ENCODE measurements around the gene RNF215.

RNF215 gene

DNA sequence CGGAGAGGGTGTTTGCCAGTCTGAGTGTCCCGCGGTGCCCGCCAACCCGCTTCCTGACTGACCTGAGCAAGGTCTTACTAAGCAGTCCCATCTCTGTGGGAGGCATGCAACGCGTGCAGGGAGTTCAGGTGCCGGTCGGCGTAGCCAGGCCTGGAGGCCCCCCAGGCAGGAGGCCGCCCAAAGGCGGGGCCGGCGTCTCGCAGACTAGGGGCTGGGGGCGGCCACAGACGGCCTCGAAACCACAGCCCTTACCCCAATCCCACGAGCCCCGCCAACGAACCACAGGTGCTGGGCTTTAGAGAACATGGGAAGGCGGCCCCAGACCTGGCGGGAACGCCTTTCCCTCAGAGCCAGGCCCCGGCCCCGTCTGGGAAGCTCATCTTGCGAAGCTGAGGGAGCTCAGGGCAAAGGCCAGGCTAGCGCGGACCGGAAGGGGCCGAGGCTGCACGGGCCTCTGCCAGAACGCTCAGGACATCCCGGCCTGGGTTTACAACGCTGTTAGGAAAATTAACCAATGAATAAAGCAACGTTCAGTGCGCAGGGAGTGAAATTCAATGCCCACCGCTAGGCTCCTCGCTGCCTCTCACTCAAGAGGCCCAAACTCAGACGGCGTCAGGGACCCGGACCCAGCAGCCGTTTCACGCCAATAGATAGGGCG, 36.2 kb upstream of the RNF215 start:
- Histone ChIP-seq H3K9me2 (replicated peaks; ENCODE audit: insufficient read depth, low read length) (no peaks in the 10 kb centered on the region), H3F3A (ENCODE audit: insufficient read depth) (peaks cover 14% of the 10 kb centered on the region), H3K4me3 (ENCODE audit: insufficient read depth, low read length, poor library complexity, severe bottlenecking) (peak overlapping the region; percentile 76), H3K79me2 (ENCODE audit: insufficient read depth, low read length) (peaks cover 5% of the 10 kb centered on the region; the same call in 1 of the 2 replicates), H2AFZ (ENCODE audit: low read depth, low read length, severe bottlenecking) (peak overlapping the region; percentile 70), H4K20me1 (ENCODE audit: low read depth, low read length) (no peaks in the 10 kb centered on the region), H3K27me3 (ENCODE audit: low read length) (no peaks in the 10 kb centered on the region), H3K36me3 (ENCODE audit: low read length) (no peaks in the 10 kb centered on the region; the same call in 1 of the 2 replicates), H3K27ac (ENCODE audit: low read depth, low read length) (peak overlapping the region; percentile 70), H3K4me2 (ENCODE audit: low read depth, low read length, poor library complexity, severe bottlenecking) (peak overlapping the region; percentile 89), H3K9ac (ENCODE audit: low read length) (peak overlapping the region; percentile 96), H3K9me3 (ENCODE audit: insufficient read depth, low read length) (no peaks in the 10 kb centered on the region)
- no peak for TF ChIP-seq EZH2phosphoT487 (conservative IDR thresholded peaks at IDR 0.05; ENCODE audit: low read length)
- TF ChIP-seq, protein P1, sequence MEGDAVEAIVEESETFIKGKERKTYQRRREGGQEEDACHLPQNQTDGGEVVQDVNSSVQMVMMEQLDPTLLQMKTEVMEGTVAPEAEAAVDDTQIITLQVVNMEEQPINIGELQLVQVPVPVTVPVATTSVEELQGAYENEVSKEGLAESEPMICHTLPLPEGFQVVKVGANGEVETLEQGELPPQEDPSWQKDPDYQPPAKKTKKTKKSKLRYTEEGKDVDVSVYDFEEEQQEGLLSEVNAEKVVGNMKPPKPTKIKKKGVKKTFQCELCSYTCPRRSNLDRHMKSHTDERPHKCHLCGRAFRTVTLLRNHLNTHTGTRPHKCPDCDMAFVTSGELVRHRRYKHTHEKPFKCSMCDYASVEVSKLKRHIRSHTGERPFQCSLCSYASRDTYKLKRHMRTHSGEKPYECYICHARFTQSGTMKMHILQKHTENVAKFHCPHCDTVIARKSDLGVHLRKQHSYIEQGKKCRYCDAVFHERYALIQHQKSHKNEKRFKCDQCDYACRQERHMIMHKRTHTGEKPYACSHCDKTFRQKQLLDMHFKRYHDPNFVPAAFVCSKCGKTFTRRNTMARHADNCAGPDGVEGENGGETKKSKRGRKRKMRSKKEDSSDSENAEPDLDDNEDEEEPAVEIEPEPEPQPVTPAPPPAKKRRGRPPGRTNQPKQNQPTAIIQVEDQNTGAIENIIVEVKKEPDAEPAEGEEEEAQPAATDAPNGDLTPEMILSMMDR (IDR thresholded peaks at IDR 0.05; ENCODE audit: insufficient read depth, low read length, poor library complexity, severe bottlenecking) = no peak

DNA sequence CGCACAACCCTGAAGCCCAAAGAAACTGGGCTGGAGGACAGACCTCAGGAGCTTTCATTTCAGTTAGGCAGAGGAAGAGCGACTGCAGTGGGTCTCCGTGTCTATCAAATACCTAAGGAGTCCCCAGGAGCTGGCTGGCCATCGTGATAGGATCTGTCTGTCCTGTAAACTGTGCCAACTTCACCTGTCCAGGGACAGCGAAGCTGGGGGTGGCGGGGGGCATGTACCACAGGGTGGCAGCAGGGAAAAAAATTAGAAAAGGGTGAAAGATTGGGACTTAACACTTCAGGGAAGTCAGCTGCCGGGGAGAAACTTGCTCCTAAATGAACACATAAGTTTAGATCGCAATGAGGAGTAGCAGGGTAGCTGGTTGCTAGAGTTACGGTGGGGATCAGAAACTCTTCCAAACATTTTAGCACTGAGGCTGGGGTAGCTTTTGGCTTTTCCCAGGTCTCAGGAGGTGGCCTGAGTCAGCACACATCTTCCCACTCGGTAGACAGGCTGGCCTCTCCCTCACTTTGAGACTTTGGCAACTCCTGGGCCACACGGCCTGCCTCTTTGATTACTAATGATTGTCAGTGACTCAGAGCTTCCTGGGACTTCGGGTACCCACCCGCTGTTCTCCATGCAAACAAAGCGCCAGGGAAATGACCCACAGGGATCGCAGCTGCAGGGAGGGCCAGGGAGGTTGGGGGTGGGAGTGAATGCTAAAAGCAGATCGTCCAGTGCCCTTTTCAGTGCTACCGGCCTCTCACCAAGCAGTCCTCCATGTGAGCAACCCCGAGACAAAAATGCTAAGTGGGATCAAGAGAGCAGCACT, 35.5 kb upstream of the RNF215 start:
- Histone ChIP-seq H3K9ac (ENCODE audit: low read length) (peak overlapping the region; percentile 96), H3K4me2 (ENCODE audit: low read depth, low read length, poor library complexity, severe bottlenecking) (peak overlapping the region; percentile 89), H3K4me3 (ENCODE audit: insufficient read depth, low read length, poor library complexity, severe bottlenecking) (peak overlapping the region; percentile 76), H3K79me2 (ENCODE audit: insufficient read depth, low read length) (peaks cover 5% of the 10 kb centered on the region; the same call in 1 of the 2 replicates), H3F3A (ENCODE audit: insufficient read depth) (peaks cover 14% of the 10 kb centered on the region), H3K9me2 (replicated peaks; ENCODE audit: insufficient read depth, low read length) (no peaks in the 10 kb centered on the region), H3K27ac (ENCODE audit: low read depth, low read length) (no peak overlapping the region), H2AFZ (ENCODE audit: low read depth, low read length, severe bottlenecking) (peak overlapping the region; percentile 70), H3K27me3 (ENCODE audit: low read length) (no peaks in the 10 kb centered on the region), H3K9me3 (ENCODE audit: insufficient read depth, low read length) (no peaks in the 10 kb centered on the region), H4K20me1 (ENCODE audit: low read depth, low read length) (no peaks in the 10 kb centered on the region), H3K36me3 (ENCODE audit: low read length) (no peaks in the 10 kb centered on the region; the same call in 1 of the 2 replicates)
- TF ChIP-seq, protein P1 (IDR thresholded peaks at IDR 0.05; ENCODE audit: insufficient read depth, low read length, poor library complexity, severe bottlenecking) = no peak
- TF ChIP-seq EZH2phosphoT487 (conservative IDR thresholded peaks at IDR 0.05; ENCODE audit: low read length) = no peak

DNA sequence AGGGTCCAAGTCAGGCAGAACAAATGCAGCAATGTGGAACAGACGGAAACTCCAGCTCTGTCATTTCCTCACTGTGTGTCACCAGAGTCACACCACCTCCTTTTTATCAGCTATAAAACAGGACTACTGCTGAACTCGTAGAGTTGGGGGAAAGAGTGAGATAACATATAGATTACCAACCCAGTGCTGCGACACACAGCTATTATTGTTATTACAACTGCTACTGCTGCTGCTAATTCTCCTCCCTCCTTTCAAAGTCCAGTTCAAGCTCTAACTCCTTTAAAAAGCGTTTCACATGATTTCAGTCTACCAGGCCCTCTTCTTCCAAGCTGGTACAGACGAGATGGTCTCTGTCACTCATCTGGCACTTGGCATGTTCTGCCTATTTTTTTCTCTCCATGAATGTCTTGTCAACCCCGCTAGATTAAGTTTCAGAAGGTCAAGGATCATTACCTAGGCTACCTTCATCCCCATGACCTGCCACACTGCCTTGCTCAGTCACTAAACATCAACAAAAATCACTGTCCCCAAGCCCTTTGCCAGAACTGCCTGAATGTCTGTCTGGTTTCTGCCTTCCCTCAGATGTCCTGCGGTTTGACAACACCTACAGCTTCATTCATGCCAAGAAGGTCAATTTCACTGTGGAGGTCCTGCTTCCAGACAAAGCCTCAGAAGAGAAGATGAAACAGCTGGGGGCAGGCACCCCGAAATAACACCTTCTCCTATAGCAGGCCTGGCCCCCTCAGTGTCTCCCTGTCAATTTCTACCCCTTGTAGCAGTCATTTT, 34.7 kb upstream of the RNF215 start:
- H3K27me3 ChIP-seq (ENCODE audit: low read length) = no peaks in the 10 kb centered on the region
- no peak overlapping the region for H3K4me3 ChIP-seq (ENCODE audit: insufficient read depth, low read length, poor library complexity, severe bottlenecking)
- H3F3A ChIP-seq (ENCODE audit: insufficient read depth) = peaks cover 11% of the 10 kb centered on the region
- no peaks in the 10 kb centered on the region for H3K9me3 ChIP-seq (ENCODE audit: insufficient read depth, low read length)
- peak overlapping the region; percentile 89 for H3K4me2 ChIP-seq (ENCODE audit: low read depth, low read length, poor library complexity, severe bottlenecking)
- H3K79me2 ChIP-seq (ENCODE audit: insufficient read depth, low read length) = peaks cover 5% of the 10 kb centered on the region; the same call in 1 of the 2 replicates
- H2AFZ ChIP-seq (ENCODE audit: low read depth, low read length, severe bottlenecking) = no peak overlapping the region
- 0 out of 2 replicates have a peak overlapping the region, but pooled peaks have one; percentile 96 for H3K9ac ChIP-seq (ENCODE audit: low read length)
- no peaks in the 10 kb centered on the region for H4K20me1 ChIP-seq (ENCODE audit: low read depth, low read length)
- H3K36me3 ChIP-seq (ENCODE audit: low read length) = no peaks in the 10 kb centered on the region; the same call in 1 of the 2 replicates
- H3K27ac ChIP-seq (ENCODE audit: low read depth, low read length) = no peak overlapping the region
- H3K9me2 ChIP-seq (replicated peaks; ENCODE audit: insufficient read depth, low read length) = no peaks in the 10 kb centered on the region
- TF ChIP-seq, protein P1 (IDR thresholded peaks at IDR 0.05; ENCODE audit: insufficient read depth, low read length, poor library complexity, severe bottlenecking) = no peak
- no peak for TF ChIP-seq EZH2phosphoT487 (conservative IDR thresholded peaks at IDR 0.05; ENCODE audit: low read length)

All from SU-DHL-6 (cell line).